HG02642 (cell line): ENCODE results near the gene PSMB7.

Source experiments
- ATAC-seq: cut with Tn5 transposase; IDR thresholded peaks from one replicate; pipeline ENCODE4 v1.9.1; 2021; ENCODE audit warnings: mild to moderate bottlenecking; ENCODE audit not compliant: unreplicated experiment, poor library complexity

Gene PSMB7

GRCh38 chr9:124348363-124348762 is 66.9 kb downstream of the PSMB7 start:
- no peak for ATAC-seq

- ATAC-seq: no peak
These were observed 67.3 kb downstream of the PSMB7 start for GRCh38 chr9:124347968-124348358.

GRCh38 chr9:124347206-124347967 is 67.9 kb downstream of the PSMB7 start:
- ATAC-seq: no peak

- no peak for ATAC-seq
These were observed 68.7 kb downstream of the PSMB7 start for GRCh38 chr9:124346347-124347163.

GRCh38 chr9:124345751-124346281 is 69.4 kb downstream of the PSMB7 start:
- no peak for ATAC-seq

- ATAC-seq: no peak
These were observed 70.2 kb downstream of the PSMB7 start for GRCh38 chr9:124345063-124345462.

GRCh38 chr9:124344291-124345050 is 70.8 kb downstream of the PSMB7 start:
- ATAC-seq: no peak

- ATAC-seq: no peak
These were observed 71.5 kb downstream of the PSMB7 start for GRCh38 chr9:124343533-124344290.

- ATAC-seq: no peak
These were observed 72.3 kb downstream of the PSMB7 start for GRCh38 chr9:124342776-124343485.

- no peak for ATAC-seq
These were observed 72.9 kb downstream of the PSMB7 start for GRCh38 chr9:124342402-124342775.

- ATAC-seq: no peak
These were observed 73.6 kb downstream of the PSMB7 start for GRCh38 chr9:124341455-124342170.

GRCh38 chr9:124340219-124341069 is 74.8 kb downstream of the PSMB7 start:
- no peak for ATAC-seq

- ATAC-seq: no peak
These were observed 75.6 kb downstream of the PSMB7 start for GRCh38 chr9:124339603-124340146.

- ATAC-seq: no peak
These were observed 77.7 kb downstream of the PSMB7 start for GRCh38 chr9:124337562-124337961.

- ATAC-seq: no peak
These were observed 79.9 kb downstream of the PSMB7 start for GRCh38 chr9:124335320-124335707.

GRCh38 chr9:124334568-124335319 is 80.5 kb downstream of the PSMB7 start:
- no peak for ATAC-seq

- ATAC-seq: no peak
These were observed 82.1 kb downstream of the PSMB7 start for GRCh38 chr9:124333203-124333579.
